DOHH2 (cell line): Measurements from ENCODE around the gene CDH26.

Source experiments
- H3F3A ChIP-seq: fragments of 200-600 bp; sonication (generic), shearing (Covaris generic); 2 replicates; pipeline ENCODE4 v1.6.0; 2016; ENCODE audit warnings: antibody characterized with exemption, mild to moderate bottlenecking; ENCODE audit not compliant: control insufficient read depth, insufficient read depth
- H3K27ac ChIP-seq: fragments of 200-600 bp; sonication (generic); 2 replicates; pipeline ENCODE4 v1.5.1; 2014; ENCODE audit warnings: low read depth, mild to moderate bottlenecking, low read length, moderate library complexity
- H3K27me3 ChIP-seq: fragments of 200-600 bp; sonication (generic); 2 replicates; pipeline ENCODE4 v1.6.1; 2014; ENCODE audit warnings: mild to moderate bottlenecking, low read length, mixed read lengths; ENCODE audit not compliant: control insufficient read depth
- H3K36me3 ChIP-seq: fragments of 200-600 bp; sonication (generic); 2 replicates; pipeline ENCODE4 v1.6.1; 2014; ENCODE audit warnings: mild to moderate bottlenecking, low read length, moderate library complexity, mixed read lengths; ENCODE audit not compliant: control insufficient read depth
- H3K4me1 ChIP-seq: fragments of 200-600 bp; sonication (generic); 2 replicates; pipeline ENCODE4 v1.6.1; 2014; ENCODE audit warnings: mild to moderate bottlenecking, low read length, mixed read lengths; ENCODE audit not compliant: control insufficient read depth
- H3K4me2 ChIP-seq: fragments of 200-600 bp; sonication (generic); 2 replicates; pipeline ENCODE4 v1.6.0; 2014; ENCODE audit warnings: mild to moderate bottlenecking, low read length, moderate library complexity
- H3K4me3 ChIP-seq: fragments of 200-600 bp; sonication (generic); 2 replicates; pipeline ENCODE4 v1.5.1; 2014; ENCODE audit warnings: mild to moderate bottlenecking, low read length, mixed read lengths
- H3K79me2 ChIP-seq: fragments of 200-600 bp; sonication (generic); 2 replicates; pipeline ENCODE4 v1.6.1; 2014; ENCODE audit warnings: mild to moderate bottlenecking, low read length, mixed read lengths; ENCODE audit not compliant: control insufficient read depth
- H3K9me2 ChIP-seq: fragments of 200-600 bp; sonication (generic); replicated peaks from 2 replicates; pipeline ENCODE4 v1.6.1; 2014; ENCODE audit warnings: mild to moderate bottlenecking, low read length, mixed read lengths; ENCODE audit not compliant: control insufficient read depth
- H3K9me3 ChIP-seq: fragments of 200-600 bp; sonication (generic); 2 replicates; pipeline ENCODE4 v1.6.1; 2014; ENCODE audit warnings: antibody characterized with exemption, low read length, mixed read lengths; ENCODE audit not compliant: control insufficient read depth, insufficient read depth
- H4K20me1 ChIP-seq: fragments of 200-600 bp; sonication (generic); 2 replicates; pipeline ENCODE4 v1.6.0; 2014; ENCODE audit warnings: low read depth, mild to moderate bottlenecking, antibody characterized with exemption, low read length, moderate library complexity; ENCODE audit not compliant: control insufficient read depth, insufficient read depth
- EZH2phosphoT487 ChIP-seq: fragments of 200-600 bp; sonication (generic); IDR thresholded peaks from 2 replicates; pipeline ENCODE4 v1.6.1; 2017; ENCODE audit warnings: borderline replicate concordance, mild to moderate bottlenecking, antibody characterized with exemption, low read length, moderate library complexity, mixed read lengths
- TF ChIP-seq, protein P1 (sequence below): fragments of 200-600 bp; sonication (generic); IDR thresholded peaks from one replicate; pipeline ENCODE4 v1.5.1; 2014; ENCODE audit warnings: antibody characterized with exemption, mild to moderate bottlenecking, low read depth, low read length; ENCODE audit not compliant: poor library complexity, severe bottlenecking

Gene CDH26

GRCh38 chr20:60024801-60025200 lies 66.6 kb downstream of the CDH26 start:
- Histone ChIP-seq H3K4me2 (no peak overlapping the region), H3K4me1 (no peaks in the 10 kb centered on the region), H3F3A (no peaks in the 10 kb centered on the region), H4K20me1 (no peaks in the 10 kb centered on the region), H3K79me2 (no peaks in the 10 kb centered on the region), H3K36me3 (no peaks in the 10 kb centered on the region), H3K27me3 (no peaks in the 10 kb centered on the region), H3K9me3 (no peaks in the 10 kb centered on the region), H3K9me2 (no peaks in the 10 kb centered on the region), H3K4me3 (no peak overlapping the region), H3K27ac (no peak overlapping the region)
- TF ChIP-seq EZH2phosphoT487: no peak
- TF ChIP-seq, protein P1, sequence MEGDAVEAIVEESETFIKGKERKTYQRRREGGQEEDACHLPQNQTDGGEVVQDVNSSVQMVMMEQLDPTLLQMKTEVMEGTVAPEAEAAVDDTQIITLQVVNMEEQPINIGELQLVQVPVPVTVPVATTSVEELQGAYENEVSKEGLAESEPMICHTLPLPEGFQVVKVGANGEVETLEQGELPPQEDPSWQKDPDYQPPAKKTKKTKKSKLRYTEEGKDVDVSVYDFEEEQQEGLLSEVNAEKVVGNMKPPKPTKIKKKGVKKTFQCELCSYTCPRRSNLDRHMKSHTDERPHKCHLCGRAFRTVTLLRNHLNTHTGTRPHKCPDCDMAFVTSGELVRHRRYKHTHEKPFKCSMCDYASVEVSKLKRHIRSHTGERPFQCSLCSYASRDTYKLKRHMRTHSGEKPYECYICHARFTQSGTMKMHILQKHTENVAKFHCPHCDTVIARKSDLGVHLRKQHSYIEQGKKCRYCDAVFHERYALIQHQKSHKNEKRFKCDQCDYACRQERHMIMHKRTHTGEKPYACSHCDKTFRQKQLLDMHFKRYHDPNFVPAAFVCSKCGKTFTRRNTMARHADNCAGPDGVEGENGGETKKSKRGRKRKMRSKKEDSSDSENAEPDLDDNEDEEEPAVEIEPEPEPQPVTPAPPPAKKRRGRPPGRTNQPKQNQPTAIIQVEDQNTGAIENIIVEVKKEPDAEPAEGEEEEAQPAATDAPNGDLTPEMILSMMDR: no peak

- TF ChIP-seq EZH2phosphoT487: no peak
- TF ChIP-seq, protein P1: no peak
- Histone ChIP-seq H3K4me1 (no peaks in the 10 kb centered on the region), H3K9me2 (no peaks in the 10 kb centered on the region), H3F3A (no peaks in the 10 kb centered on the region), H3K36me3 (no peaks in the 10 kb centered on the region), H3K79me2 (no peaks in the 10 kb centered on the region), H3K27ac (no peak overlapping the region), H3K4me2 (no peak overlapping the region), H3K27me3 (no peaks in the 10 kb centered on the region), H3K4me3 (no peak overlapping the region), H4K20me1 (no peaks in the 10 kb centered on the region), H3K9me3 (no peaks in the 10 kb centered on the region)
Measured at GRCh38 chr20:60026010-60026409, 67.8 kb downstream of the CDH26 start.

DNA sequence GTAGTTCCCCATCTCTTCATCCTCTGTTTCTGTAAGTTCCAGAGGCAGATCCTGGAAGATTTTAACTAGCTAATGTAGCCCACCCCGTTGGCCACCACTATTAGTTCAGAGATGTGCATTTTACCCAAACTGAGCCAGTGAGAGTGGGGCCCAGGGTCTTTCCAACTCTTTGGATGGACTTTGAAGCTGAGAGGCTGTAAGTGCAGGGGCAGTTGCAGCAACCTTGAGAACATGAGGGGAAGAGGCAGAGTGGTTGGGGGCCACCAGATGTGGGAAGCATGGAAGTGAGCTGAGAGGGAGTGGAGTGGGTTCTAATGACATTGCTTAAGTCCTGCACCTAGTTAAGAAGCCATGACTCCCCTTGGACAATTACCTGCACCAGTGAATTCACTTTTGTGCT lies 72.2 kb downstream of the CDH26 start:
- TF ChIP-seq, protein P1: no peak
- no peak for TF ChIP-seq EZH2phosphoT487

GRCh38 chr20:60031107-60031506 lies 72.9 kb downstream of the CDH26 start:
- no peak for TF ChIP-seq EZH2phosphoT487
- TF ChIP-seq, protein P1: no peak
- Histone ChIP-seq H3K9me3 (no peaks in the 10 kb centered on the region), H3K4me3 (no peak overlapping the region), H3K27me3 (no peaks in the 10 kb centered on the region), H3K79me2 (no peaks in the 10 kb centered on the region), H3K4me2 (no peak overlapping the region), H4K20me1 (no peaks in the 10 kb centered on the region), H3F3A (no peaks in the 10 kb centered on the region), H3K9me2 (no peaks in the 10 kb centered on the region), H3K4me1 (no peaks in the 10 kb centered on the region), H3K27ac (no peak overlapping the region), H3K36me3 (no peaks in the 10 kb centered on the region)

More for the DNA sequence above, 72.2 kb downstream of the CDH26 start:
- H3K4me3 ChIP-seq: no peak overlapping the region
- H3K27me3 ChIP-seq: no peaks in the 10 kb centered on the region
- H3K9me2 ChIP-seq: no peaks in the 10 kb centered on the region
- H3K79me2 ChIP-seq: no peaks in the 10 kb centered on the region
- no peaks in the 10 kb centered on the region for H3K9me3 ChIP-seq
- no peaks in the 10 kb centered on the region for H4K20me1 ChIP-seq
- no peak overlapping the region for H3K4me2 ChIP-seq
- no peaks in the 10 kb centered on the region for H3F3A ChIP-seq
- H3K4me1 ChIP-seq: no peaks in the 10 kb centered on the region
- H3K27ac ChIP-seq: no peak overlapping the region
- H3K36me3 ChIP-seq: no peaks in the 10 kb centered on the region
